Esophagus muscularis mucosa (tissue), 4 donors: ENCODE results near the gene CACNA2D3.

Experiments
- CTCF ChIP-seq, 3 experiments: fragments of 200-600 bp in 2 of 3; fragments of 450-650 bp in 1 of 3; sonication (generic) in 2 of 3; IDR thresholded peaks; one replicate each; pipeline ENCODE4 v1.5.1; 2017 to 2019; ENCODE audit warnings: antibody characterized with exemption in 3 of 3, mild to moderate bottlenecking in 2 of 3, moderate library complexity in 1 of 3
- EP300 ChIP-seq: sonication (generic); formaldehyde crosslinking; IDR thresholded peaks from one replicate; pipeline ENCODE4 v1.6.1; 2017; ENCODE audit warnings: antibody characterized with exemption
- POLR2A ChIP-seq: fragments of 450-650 bp; IDR thresholded peaks from one replicate; pipeline ENCODE4 v1.6.1; 2017; ENCODE audit warnings: antibody characterized with exemption, moderate library complexity, mild to moderate bottlenecking, low read depth

GRCh38 chr3:55090291-55090690 is 967.9 kb downstream of the CACNA2D3 start:
- TF ChIP-seq POLR2A: no peak
- no peak for TF ChIP-seq CTCF (IDR thresholded peaks at IDR 0.05)
- no peak for TF ChIP-seq EP300
